ENCODE results near the gene FBP2. TPM values are rescaled to one million over a fixed set of nuclear protein-coding genes. Genes with fewer than 3 reads are reported as not detected.
A peak's percentile ranks its signal among the peaks of the same experiment; 100 is the strongest.
"Not testable (repeated sequence)": the region's sequence is repeated elsewhere in the genome, so short reads cannot be mapped to it uniquely, and the experiment has no call there.

FBP2 gene
- polyA plus RNA-seq, 1 of the 3 experiments (the other 2 are of a cell fraction): not detected

- Histone ChIP-seq H2AFZ (ENCODE audit: low read depth) (no peak overlapping the region), H4K20me1 (ENCODE audit: insufficient read depth) (no peaks in the 10 kb centered on the region), H3K4me3 (ENCODE audit: low read depth in 2 of 2, low read length in 1 of 2) (no peak overlapping the region), H3K9me3 (no peaks in the 10 kb centered on the region), H3K27me3 (ENCODE audit: insufficient read depth) (no peaks in the 10 kb centered on the region), H3K9ac (no peak overlapping the region), H3K4me1 (ENCODE audit: control insufficient read depth in 1 of 2, insufficient read depth in 2 of 2, low read depth in 1 of 2, low read length in 1 of 2) (peaks cover 0 to 12% of the 10 kb centered on the region in 2 experiments; a peak in 2 of 4 replicates), H3K36me3 (replicated peaks in 1 of 2; ENCODE audit: control insufficient read depth in 1 of 2, insufficient read depth in 2 of 2, low read length in 1 of 2) (no peaks in the 10 kb centered on the region), H3K79me2 (ENCODE audit: insufficient read depth) (no peaks in the 10 kb centered on the region), H3K4me2 (no peak overlapping the region), H3K27ac (ENCODE audit: low read depth in 2 of 2, low read length in 1 of 2) (no peak overlapping the region), H3K9me2 (no peaks in the 10 kb centered on the region), H3F3A (replicated peaks; ENCODE audit: insufficient read depth) (no peaks in the 10 kb centered on the region)
- WGBS (ENCODE audit: low lambda C conversion rate): 71% methylated on average over 7 of the region's 7 CpGs
- ChIA-PET POLR2A (no interaction called here), CTCF (no interaction called here)
- no peak for DNase-seq
- TF ChIP-seq TAF1 (IDR thresholded peaks at IDR 0.05; ENCODE audit: borderline replicate concordance, low read depth, low read length): no peak
- no peak for TF ChIP-seq USF1 (IDR thresholded peaks at IDR 0.05; ENCODE audit: borderline replicate concordance, low read depth)
- no peak for TF ChIP-seq FOXM1 (IDR thresholded peaks at IDR 0.05; ENCODE audit: low read depth)
- no peak for TF ChIP-seq SMC3 (IDR thresholded peaks at IDR 0.05; ENCODE audit: low read depth, low read length)
- TF ChIP-seq NFIC (IDR thresholded peaks at IDR 0.05; ENCODE audit: borderline replicate concordance): no peak
- no peak for TF ChIP-seq RAD21 (IDR thresholded peaks at IDR 0.05; ENCODE audit: low read length)
- TF ChIP-seq ELF1 (IDR thresholded peaks at IDR 0.05): no peak
- TF ChIP-seq RCOR1 (IDR thresholded peaks at IDR 0.05; ENCODE audit: low read length): no peak
- no peak for TF ChIP-seq POLR2AphosphoS5 (IDR thresholded peaks at IDR 0.05; ENCODE audit: low read depth, low read length)
Observed at GRCh38 chr9:94599102-94599501, 5.5 kb upstream of the FBP2 start.

GRCh38 chr9:94592683-94593082, 941 bp downstream of the FBP2 start:
- H3K4me1 ChIP-seq (ENCODE audit: control insufficient read depth in 1 of 2, insufficient read depth in 2 of 2, low read depth in 1 of 2, low read length in 1 of 2); H3K9ac ChIP-seq; H3F3A ChIP-seq (replicated peaks; ENCODE audit: insufficient read depth); H3K27me3 ChIP-seq (ENCODE audit: insufficient read depth); H3K4me2 ChIP-seq; H3K9me2 ChIP-seq; DNase-seq; H4K20me1 ChIP-seq (ENCODE audit: insufficient read depth); POLR2A ChIA-PET; H3K36me3 ChIP-seq (replicated peaks in 1 of 2; ENCODE audit: control insufficient read depth in 1 of 2, insufficient read depth in 2 of 2, low read length in 1 of 2); H3K9me3 ChIP-seq; H2AFZ ChIP-seq (ENCODE audit: low read depth); H3K27ac ChIP-seq (ENCODE audit: low read depth in 2 of 2, low read length in 1 of 2); H3K79me2 ChIP-seq (ENCODE audit: insufficient read depth); H3K4me3 ChIP-seq (ENCODE audit: low read depth in 2 of 2, low read length in 1 of 2); CTCF ChIA-PET: not testable (repeated sequence)
- WGBS (ENCODE audit: low lambda C conversion rate): 56% methylated on average over 7 of the region's 7 CpGs

GRCh38 chr9:94591876-94592275, 1.7 kb downstream of the FBP2 start:
- 79% methylated on average over 8 of the region's 8 CpGs for WGBS (ENCODE audit: low lambda C conversion rate)
- no peak overlapping the region; a peak in 1 of 4 replicates for H3K27ac ChIP-seq (ENCODE audit: low read depth in 2 of 2, low read length in 1 of 2)
- no peaks in the 10 kb centered on the region for H4K20me1 ChIP-seq (ENCODE audit: insufficient read depth)
- H3K79me2 ChIP-seq (ENCODE audit: insufficient read depth): no peaks in the 10 kb centered on the region
- H3F3A ChIP-seq (replicated peaks; ENCODE audit: insufficient read depth): no peaks in the 10 kb centered on the region
- peak; percentile 35 for DNase-seq
- H3K4me2 ChIP-seq: no peak overlapping the region
- no peaks in the 10 kb centered on the region for H3K9me3 ChIP-seq
- ChIA-PET POLR2A (no interaction called here), CTCF (no interaction called here)
- no peaks in the 10 kb centered on the region for H3K9me2 ChIP-seq
- no peak overlapping the region for H3K4me3 ChIP-seq (ENCODE audit: low read depth in 2 of 2, low read length in 1 of 2)
- H2AFZ ChIP-seq (ENCODE audit: low read depth): no peak overlapping the region
- no peaks in the 10 kb centered on the region for H3K36me3 ChIP-seq (replicated peaks in 1 of 2; ENCODE audit: control insufficient read depth in 1 of 2, insufficient read depth in 2 of 2, low read length in 1 of 2)
- no peaks in the 10 kb centered on the region for H3K27me3 ChIP-seq (ENCODE audit: insufficient read depth)
- TF ChIP-seq ZBTB33 (IDR thresholded peaks at IDR 0.05; ENCODE audit: borderline replicate concordance, low read depth): no peak
- no peak for TF ChIP-seq IRF3 (IDR thresholded peaks at IDR 0.05; ENCODE audit: low read depth, low read length)
- TF ChIP-seq RXRA (IDR thresholded peaks at IDR 0.05; ENCODE audit: borderline replicate concordance, low read depth): no peak
- no peak for TF ChIP-seq NRF1 (IDR thresholded peaks at IDR 0.05; ENCODE audit: low read depth, low read length)
- no peak for TF ChIP-seq USF2 (IDR thresholded peaks at IDR 0.05; ENCODE audit: borderline replicate concordance, low read depth, low read length)
- no peak for TF ChIP-seq GABPA (IDR thresholded peaks at IDR 0.05; ENCODE audit: low read depth)
- no peak for TF ChIP-seq RAD21 (IDR thresholded peaks at IDR 0.05; ENCODE audit: low read length)
- TF ChIP-seq NFIC (IDR thresholded peaks at IDR 0.05; ENCODE audit: borderline replicate concordance): no peak
- no peak for TF ChIP-seq MEF2A (IDR thresholded peaks at IDR 0.05; ENCODE audit: borderline replicate concordance, low read depth)
- no peak for TF ChIP-seq CHD2 (IDR thresholded peaks at IDR 0.05; ENCODE audit: low read length, partially characterized antibody)
- no peak for TF ChIP-seq FOXJ3 (CRISPR knock-in tag; IDR thresholded peaks at IDR 0.05)
- no peak for TF ChIP-seq RCOR1 (IDR thresholded peaks at IDR 0.05; ENCODE audit: low read length)
- no peak for TF ChIP-seq RFX5 (IDR thresholded peaks at IDR 0.05; ENCODE audit: low read length)
- no peak for TF ChIP-seq GATA2 (CRISPR knock-in tag; IDR thresholded peaks at IDR 0.05)
- TF ChIP-seq TCF12 (IDR thresholded peaks at IDR 0.05): no peak
- H3K9ac ChIP-seq: no peak overlapping the region
- H3K4me1 ChIP-seq (ENCODE audit: control insufficient read depth in 1 of 2, insufficient read depth in 2 of 2, low read depth in 1 of 2, low read length in 1 of 2): peaks cover 0 to 7% of the 10 kb centered on the region in 2 experiments; a peak in 1 of 4 replicates
